SK-N-SH treated with all-trans-retinoic acid at 6 μM for 48 hours (cell line): ENCODE results near the gene ILK.

ENCODE experiments used
- ATAC-seq: fragments of 200-7000 bp; cut with Tn5 transposase; 3 replicates; pipeline ENCODE4 v1.9.1; 2020; ENCODE audit warnings: mild to moderate bottlenecking, moderate library complexity
- ARNTL ChIP-seq: fragments of 450-650 bp; formaldehyde crosslinking; IDR thresholded peaks from 2 replicates; pipeline ENCODE4 v1.5.0; 2020; ENCODE audit warnings: low read depth, mild to moderate bottlenecking, moderate library complexity, borderline replicate concordance
- BACH2 ChIP-seq: fragments of 250-450 bp; sonication (Bioruptor Pico); IDR thresholded peaks from 2 replicates; pipeline ENCODE4 v1.9.0; 2021; ENCODE audit warnings: mild to moderate bottlenecking, borderline replicate concordance
- CREB5 ChIP-seq: fragments of 250-450 bp; sonication (Bioruptor Pico); IDR thresholded peaks from 2 replicates; pipeline ENCODE4 v1.5.1; 2020; ENCODE audit warnings: low read depth, mild to moderate bottlenecking, moderate library complexity
- CSDC2 ChIP-seq: fragments of 250-450 bp; sonication (Bioruptor Pico); IDR thresholded peaks from 2 replicates; pipeline ENCODE4 v1.5.0; 2020; ENCODE audit warnings: mild to moderate bottlenecking, moderate library complexity
- CSRNP3 ChIP-seq: fragments of 250-450 bp; sonication (Bioruptor Pico); IDR thresholded peaks from 2 replicates; pipeline ENCODE4 v1.5.1; 2021; ENCODE audit warnings: mild to moderate bottlenecking, moderate library complexity
- ESRRG ChIP-seq: fragments of 250-450 bp; sonication (Bioruptor Pico); IDR thresholded peaks from 2 replicates; pipeline ENCODE4 v1.6.1; 2021; ENCODE audit warnings: mild to moderate bottlenecking
- GLIS3 ChIP-seq: fragments of 250-450 bp; sonication (Bioruptor Pico); IDR thresholded peaks from 2 replicates; pipeline ENCODE4 v1.5.0; 2020; ENCODE audit warnings: mild to moderate bottlenecking, moderate library complexity
- ISL1 ChIP-seq: fragments of 250-450 bp; sonication (Bioruptor Pico); IDR thresholded peaks from 2 replicates; pipeline ENCODE4 v2.1.2; 2022; ENCODE audit warnings: mild to moderate bottlenecking, moderate library complexity
- OSR1 ChIP-seq: fragments of 250-450 bp; sonication (Bioruptor Pico); IDR thresholded peaks from 2 replicates; pipeline ENCODE4 v1.8.0; 2022; ENCODE audit warnings: moderate library complexity, mild to moderate bottlenecking, inconsistent platforms
- PATZ1 ChIP-seq: fragments of 250-450 bp; sonication (Bioruptor Pico); IDR thresholded peaks from 2 replicates; pipeline ENCODE4 v1.8.0; 2020; ENCODE audit warnings: mild to moderate bottlenecking, moderate library complexity, borderline replicate concordance
- POU6F1 ChIP-seq: fragments of 250-450 bp; sonication (Bioruptor Pico); IDR thresholded peaks from 2 replicates; pipeline ENCODE4 v1.8.0; 2021; ENCODE audit warnings: low read depth, mild to moderate bottlenecking, moderate library complexity, borderline replicate concordance
- PPARA ChIP-seq: fragments of 250-450 bp; sonication (Bioruptor Pico); IDR thresholded peaks from 2 replicates; pipeline ENCODE4 v1.5.0; 2020; ENCODE audit warnings: mild to moderate bottlenecking, borderline replicate concordance
- RARB ChIP-seq: fragments of 250-450 bp; sonication (Bioruptor Pico); IDR thresholded peaks from 2 replicates; pipeline ENCODE4 v1.8.0; 2021; ENCODE audit warnings: mild to moderate bottlenecking, moderate library complexity
- SNAI2 ChIP-seq: fragments of 250-450 bp; sonication (Bioruptor Pico); IDR thresholded peaks from 2 replicates; pipeline ENCODE4 v1.5.0; 2020; ENCODE audit warnings: mild to moderate bottlenecking, moderate library complexity
- TOX ChIP-seq: fragments of 250-450 bp; sonication (Bioruptor Pico); IDR thresholded peaks from 2 replicates; pipeline ENCODE4 v1.8.0; 2021; ENCODE audit warnings: mild to moderate bottlenecking, moderate library complexity, borderline replicate concordance
- TSHZ2 ChIP-seq: fragments of 250-450 bp; sonication (Bioruptor Pico); IDR thresholded peaks from 2 replicates; pipeline ENCODE4 v1.5.0; 2020; ENCODE audit warnings: mild to moderate bottlenecking, moderate library complexity
- ZC3H10 ChIP-seq: fragments of 250-450 bp; sonication (Bioruptor Pico); IDR thresholded peaks from 2 replicates; pipeline ENCODE4 v1.5.1; 2021; ENCODE audit warnings: mild to moderate bottlenecking, moderate library complexity
- ZFP3 ChIP-seq: fragments of 250-450 bp; sonication (Bioruptor Pico); IDR thresholded peaks from 2 replicates; pipeline ENCODE4 v1.5.0; 2020; ENCODE audit warnings: mild to moderate bottlenecking, moderate library complexity
- ZFP30 ChIP-seq: fragments of 450-650 bp; formaldehyde crosslinking; IDR thresholded peaks from 2 replicates; pipeline ENCODE4 v1.5.0; 2022; ENCODE audit warnings: mild to moderate bottlenecking, moderate library complexity
- ZNF565 ChIP-seq: fragments of 450-650 bp; formaldehyde crosslinking; conservative IDR thresholded peaks from 2 replicates; pipeline ENCODE4 v1.5.0; 2020; ENCODE audit warnings: low read depth, mild to moderate bottlenecking, moderate library complexity
- ZNF70 ChIP-seq: fragments of 450-650 bp; formaldehyde crosslinking; IDR thresholded peaks from 2 replicates; pipeline ENCODE4 v1.5.0; 2020; ENCODE audit warnings: mild to moderate bottlenecking, moderate library complexity
- ZNF8 ChIP-seq: fragments of 450-650 bp; formaldehyde crosslinking; IDR thresholded peaks from 2 replicates; pipeline ENCODE4 v1.5.0; 2020; ENCODE audit warnings: mild to moderate bottlenecking, moderate library complexity

ILK gene

GRCh38 chr11:6636480-6636879, 32.9 kb downstream of the ILK start (continued):
- TF ChIP-seq TOX (CRISPR knock-in tag) (no peak), PPARA (CRISPR knock-in tag) (no peak), ZC3H10 (CRISPR knock-in tag) (no peak), ZNF565 (CRISPR knock-in tag) (no peak), ESRRG (CRISPR knock-in tag) (no peak)

GRCh38 chr11:6637871-6638270, 34.3 kb downstream of the ILK start:
- TF ChIP-seq CREB5 (CRISPR knock-in tag) (no peak), GLIS3 (CRISPR knock-in tag) (no peak), BACH2 (CRISPR knock-in tag) (no peak), ESRRG (CRISPR knock-in tag) (no peak), ARNTL (CRISPR knock-in tag) (no peak), PPARA (CRISPR knock-in tag) (no peak), PATZ1 (no peak), ZC3H10 (CRISPR knock-in tag) (no peak), ZNF565 (CRISPR knock-in tag) (no peak), POU6F1 (no peak), TSHZ2 (CRISPR knock-in tag) (no peak), ZFP30 (CRISPR knock-in tag) (no peak), OSR1 (no peak), RARB (no peak), SNAI2 (no peak), ZNF70 (no peak), CSDC2 (no peak), CSRNP3 (no peak), ZNF8 (CRISPR knock-in tag) (no peak)
- ATAC-seq, result no peak; the same call in 2 of the 3 replicates

GRCh38 chr11:6638429-6638828, 34.9 kb downstream of the ILK start:
- TF ChIP-seq GLIS3 (CRISPR knock-in tag), result no peak
- TF ChIP-seq ZNF8 (CRISPR knock-in tag), result no peak
- TF ChIP-seq ZNF70, result no peak
- no peak for TF ChIP-seq RARB
- TF ChIP-seq ESRRG (CRISPR knock-in tag), result no peak
- TF ChIP-seq ZFP3 (CRISPR knock-in tag), result no peak
- TF ChIP-seq ZFP30 (CRISPR knock-in tag), result no peak
- TF ChIP-seq CREB5 (CRISPR knock-in tag), result no peak
- TF ChIP-seq OSR1, result no peak
- TF ChIP-seq ISL1 (CRISPR knock-in tag), result no peak
- no peak for TF ChIP-seq PPARA (CRISPR knock-in tag)
- no peak for TF ChIP-seq POU6F1
- no peak for TF ChIP-seq CSRNP3
- TF ChIP-seq PATZ1, result no peak
- no peak for TF ChIP-seq SNAI2
- no peak; the same call in 2 of the 3 replicates for ATAC-seq
